T1000 (cell line): ENCODE results near the gene SLC16A10.
A peak's percentile ranks its signal among the peaks of the same experiment; 100 is the strongest.

Experiments used
- DNase-seq: peaks from one replicate; lab custom pipeline; 2025; ENCODE audit warnings: mixed read lengths; lab: John Stamatoyannopoulos, UW

SLC16A10 gene

GRCh38 chr6:111259089-111259831 lies 172.0 kb downstream of the SLC16A10 start:
- DNase-seq: peak; percentile 96

- DNase-seq: no peak
These were observed 173.4 kb downstream of the SLC16A10 start for GRCh38 chr6:111260570-111261298.

- peak; percentile 13 for DNase-seq
These were observed 176.5 kb downstream of the SLC16A10 start for GRCh38 chr6:111263837-111264236.

GRCh38 chr6:111265842-111266241 lies 178.5 kb downstream of the SLC16A10 start:
- DNase-seq: no peak

DNA sequence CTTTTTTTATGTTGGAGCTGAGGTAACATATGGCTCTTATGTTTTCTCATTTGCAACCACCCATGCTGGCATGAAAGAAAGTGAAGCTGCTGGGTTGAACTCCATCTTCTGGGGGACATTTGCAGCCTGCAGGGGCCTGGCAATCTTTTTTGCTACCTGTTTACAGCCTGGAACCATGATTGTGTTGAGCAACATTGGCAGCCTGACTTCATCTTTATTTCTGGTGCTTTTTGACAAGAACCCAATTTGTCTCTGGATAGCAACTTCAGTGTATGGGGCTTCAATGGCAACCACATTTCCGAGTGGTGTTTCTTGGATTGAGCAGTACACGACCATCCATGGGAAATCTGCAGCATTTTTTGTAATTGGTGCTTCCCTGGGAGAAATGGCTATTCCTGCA lies 179.0 kb downstream of the SLC16A10 start:
- DNase-seq: no peak

- no peak for DNase-seq
These were observed 180.5 kb downstream of the SLC16A10 start for GRCh38 chr6:111267764-111268333.

GRCh38 chr6:111269401-111269970 lies 182.2 kb downstream of the SLC16A10 start:
- DNase-seq: no peak

GRCh38 chr6:111270121-111270520 lies 182.8 kb downstream of the SLC16A10 start:
- no peak for DNase-seq

DNA sequence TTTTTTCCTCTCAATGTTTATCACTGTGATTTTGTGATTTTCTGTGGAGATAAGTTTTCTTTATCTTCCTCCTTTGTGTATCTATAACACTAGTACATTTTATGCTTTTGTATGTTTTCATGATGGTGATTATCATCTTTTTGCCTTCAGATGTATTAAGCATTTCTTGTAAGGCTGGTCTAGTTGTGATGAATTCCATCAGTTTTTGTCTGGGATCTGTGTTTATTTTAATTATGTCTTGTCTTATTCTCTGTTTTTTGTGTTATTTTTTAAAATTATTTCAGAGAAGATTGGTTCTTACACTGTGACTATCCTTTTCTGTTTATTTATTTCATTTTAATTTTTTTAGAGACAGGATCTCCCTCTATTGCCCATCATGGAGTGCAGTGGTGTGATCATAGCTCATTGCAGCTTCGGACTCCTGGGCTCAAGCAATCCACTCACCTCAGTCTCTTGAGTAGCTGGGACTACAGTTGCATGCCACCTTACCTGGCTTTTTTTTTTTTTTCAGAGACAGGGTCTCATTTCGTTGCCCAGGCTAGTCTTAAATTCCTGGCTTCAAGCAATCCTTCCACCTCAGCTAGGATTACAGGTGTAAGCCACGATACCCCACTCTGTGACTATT lies 187.4 kb downstream of the SLC16A10 start:
- no peak for DNase-seq

- DNase-seq: no peak
These were observed 189.0 kb downstream of the SLC16A10 start for GRCh38 chr6:111276335-111276734.

GRCh38 chr6:111276736-111277135 lies 189.4 kb downstream of the SLC16A10 start:
- DNase-seq: no peak

DNA sequence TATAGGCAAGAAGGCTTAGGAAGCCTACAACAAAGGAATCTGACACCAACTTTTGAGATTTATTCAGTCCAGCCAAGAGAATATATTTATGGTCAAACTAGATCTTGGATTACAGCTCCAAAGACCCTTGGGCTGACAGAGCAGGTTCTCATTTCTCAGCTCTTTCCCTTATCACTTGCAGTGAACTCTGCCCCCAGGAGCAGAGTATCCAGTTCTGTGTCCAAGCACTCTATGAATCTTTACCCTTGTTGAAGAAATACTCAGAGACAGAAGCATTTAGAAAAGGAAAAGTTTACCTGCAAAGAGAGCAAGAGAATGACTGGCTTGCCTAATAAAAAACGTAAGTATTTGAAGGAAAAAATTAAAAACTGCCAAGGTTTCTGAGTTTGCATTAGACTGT lies 190.5 kb downstream of the SLC16A10 start:
- no peak for DNase-seq

GRCh38 chr6:111278731-111279130 lies 191.4 kb downstream of the SLC16A10 start:
- DNase-seq: no peak

GRCh38 chr6:111280445-111280955 lies 193.2 kb downstream of the SLC16A10 start:
- no peak for DNase-seq
